ENCODE measurements around the gene PLA2G4E. TPM values are rescaled to one million over a fixed set of nuclear protein-coding genes. Genes with fewer than 3 reads are reported as not detected.

PLA2G4E gene
- total RNA-seq, 2 donors from 2014 or later = 0.11 TPM; not detected in 1

DNA sequence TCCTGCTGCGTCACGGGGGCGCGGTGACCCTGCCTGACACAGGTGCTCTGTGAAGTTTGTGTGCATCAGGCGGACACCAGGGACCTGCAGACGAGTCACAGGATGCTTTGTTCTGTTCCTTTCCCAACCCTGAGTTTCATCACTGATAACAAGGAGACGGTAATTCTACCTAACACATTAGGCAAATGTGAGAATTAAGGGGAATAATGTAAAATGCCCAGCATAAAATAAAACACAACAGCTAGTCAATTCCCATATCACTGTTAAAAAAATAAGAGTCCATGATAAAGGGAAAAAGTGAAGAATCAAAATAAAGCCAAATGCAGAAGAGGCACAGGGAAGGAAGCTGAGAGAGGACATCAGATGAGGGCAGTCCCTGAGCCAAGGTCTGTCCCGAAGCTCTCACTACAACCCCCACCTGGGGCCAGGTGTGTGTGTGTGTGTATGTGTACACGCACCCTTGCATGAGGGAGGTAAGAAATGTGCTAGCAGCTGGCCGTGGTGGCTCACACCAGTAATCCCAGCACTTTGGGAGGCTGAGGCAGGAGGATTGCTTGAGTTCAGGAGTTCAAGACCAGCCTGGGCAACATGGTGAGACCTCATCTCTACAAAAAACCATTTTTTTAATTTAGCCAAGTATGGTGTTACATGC lies 46.0 kb upstream of the PLA2G4E start:
- H3K36me3 ChIP-seq = no peaks in the 10 kb centered on the region
- H3K27me3 ChIP-seq = no peaks in the 10 kb centered on the region
- no peaks in the 10 kb centered on the region for H3K9me3 ChIP-seq
- no peak overlapping the region for H3K4me3 ChIP-seq
- no peak for DNase-seq (ENCODE audit: low spot score)
- peak in 1 of 2 donors; percentile 23 for TF ChIP-seq CTCF (IDR thresholded peaks at IDR 0.05)
- H3K27ac ChIP-seq = no peak overlapping the region
- no peaks in the 10 kb centered on the region for H3K4me1 ChIP-seq

GRCh38 chr15:42065468-42065867 lies 44.6 kb upstream of the PLA2G4E start:
- H3K9me3 ChIP-seq = no peaks in the 10 kb centered on the region
- TF ChIP-seq CTCF (IDR thresholded peaks at IDR 0.05) = no peak

GRCh38 chr15:42065033-42065432 lies 44.2 kb upstream of the PLA2G4E start:
- Histone ChIP-seq H3K4me1 (no peaks in the 10 kb centered on the region), H3K27me3 (no peaks in the 10 kb centered on the region), H3K4me3 (no peak overlapping the region), H3K9me3 (no peaks in the 10 kb centered on the region), H3K27ac (no peak overlapping the region), H3K36me3 (no peaks in the 10 kb centered on the region)
- TF ChIP-seq CTCF (IDR thresholded peaks at IDR 0.05) = no peak
- no peak for DNase-seq (ENCODE audit: low spot score)

More at GRCh38 chr15:42065468-42065867, 44.6 kb upstream of the PLA2G4E start:
- Histone ChIP-seq H3K4me1 (no peaks in the 10 kb centered on the region), H3K4me3 (no peak overlapping the region), H3K27ac (no peak overlapping the region), H3K27me3 (no peaks in the 10 kb centered on the region), H3K36me3 (no peaks in the 10 kb centered on the region)
- DNase-seq (ENCODE audit: low spot score) = no peak

DNA sequence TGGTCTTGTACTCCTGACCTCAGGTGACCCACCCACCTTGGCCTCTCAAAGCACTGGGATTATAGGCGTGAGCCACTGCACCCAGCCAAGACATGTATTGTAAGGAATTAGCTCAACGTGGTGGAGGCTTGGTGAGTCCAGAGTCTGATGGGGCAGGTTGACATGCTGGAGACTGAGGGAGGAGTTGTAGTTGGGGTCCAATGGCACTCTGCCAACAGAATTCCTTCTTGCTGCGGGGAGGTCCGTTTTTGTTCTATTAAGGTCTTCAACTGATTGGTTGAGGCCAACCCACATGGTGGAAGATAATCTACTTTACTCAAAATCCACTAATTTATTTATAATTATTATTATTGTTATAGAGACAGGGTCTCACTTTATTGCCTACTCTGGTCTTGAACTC lies 43.4 kb upstream of the PLA2G4E start:
- Histone ChIP-seq H3K4me1 (no peaks in the 10 kb centered on the region), H3K27ac (no peak overlapping the region), H3K9me3 (no peaks in the 10 kb centered on the region), H3K36me3 (no peaks in the 10 kb centered on the region), H3K27me3 (no peaks in the 10 kb centered on the region), H3K4me3 (no peak overlapping the region)
- no peak for DNase-seq (ENCODE audit: low spot score)
- TF ChIP-seq CTCF (IDR thresholded peaks at IDR 0.05) = no peak

DNA sequence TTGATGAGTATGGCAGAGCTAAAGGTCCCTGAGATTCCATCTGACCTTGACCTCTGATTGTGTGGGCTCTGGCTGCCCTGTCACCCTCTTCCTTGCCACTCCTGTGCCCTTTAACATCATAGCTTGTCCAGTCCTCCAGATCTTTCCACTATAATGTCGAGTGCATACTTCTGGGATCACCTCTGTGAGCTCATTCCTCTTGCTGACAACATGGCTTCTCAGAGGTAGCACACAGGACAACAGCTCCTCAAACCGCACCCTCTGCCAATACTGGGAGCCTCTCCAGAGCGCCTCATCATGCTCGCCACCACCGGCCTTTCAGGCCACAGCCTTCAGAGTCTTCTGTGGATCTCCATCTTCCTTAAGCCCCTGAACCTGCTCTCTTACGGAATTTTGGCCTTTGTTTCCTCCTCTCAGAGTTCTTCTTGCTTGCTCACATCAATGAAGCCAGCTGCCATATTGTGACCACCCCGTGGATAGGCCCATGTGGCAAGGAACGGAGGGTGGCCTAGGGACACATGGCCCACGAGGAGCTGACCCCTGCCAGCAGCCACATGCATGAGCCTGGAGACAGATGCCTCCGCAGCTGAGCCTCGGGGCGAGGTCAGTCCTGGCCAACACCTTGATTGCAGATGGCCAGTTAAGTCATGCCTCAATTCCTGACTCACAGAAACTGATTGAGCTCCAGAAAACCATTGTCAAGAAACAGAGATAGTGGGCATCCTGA lies 42.4 kb upstream of the PLA2G4E start:
- no peak for TF ChIP-seq CTCF (IDR thresholded peaks at IDR 0.05)
- Histone ChIP-seq H3K4me1 (no peaks in the 10 kb centered on the region), H3K27me3 (no peaks in the 10 kb centered on the region), H3K9me3 (no peaks in the 10 kb centered on the region), H3K36me3 (no peaks in the 10 kb centered on the region), H3K27ac (no peak overlapping the region), H3K4me3 (no peak overlapping the region)
- peak; percentile 40 for DNase-seq (ENCODE audit: low spot score)

Data from right atrium auricular region (tissue), 2 donors.